Hepatocyte (in vitro differentiated cells): ENCODE measurements around the gene CUTA. TPM values are rescaled to one million over a fixed set of nuclear protein-coding genes. Genes with fewer than 3 reads are reported as not detected.

Experiments
- DNase-seq: peaks from one replicate; pipeline ENCODE4 v3.0.0-alpha.2; 2016; ENCODE audit warnings: low spot score
- H2AFZ ChIP-seq: fragments of 200-600 bp; sonication (generic); 2 replicates; pipeline ENCODE4 v1.6.0; 2016; ENCODE audit warnings: antibody characterized with exemption, mild to moderate bottlenecking
- H3K27ac ChIP-seq: fragments of 200-600 bp; sonication (generic); 2 replicates; pipeline ENCODE4 v1.5.1; 2016; ENCODE audit warnings: mild to moderate bottlenecking
- H3K27me3 ChIP-seq: fragments of 200-600 bp; sonication (generic); 2 replicates; pipeline ENCODE4 v1.6.1; 2016
- H3K36me3 ChIP-seq: fragments of 200-600 bp; sonication (generic); replicated peaks from 2 replicates; pipeline ENCODE4 v1.5.1; 2016; ENCODE audit warnings: low read depth; ENCODE audit not compliant: insufficient read depth
- H3K4me1 ChIP-seq: fragments of 200-600 bp; sonication (generic); 2 replicates; pipeline ENCODE4 v1.5.1; 2016; ENCODE audit warnings: mild to moderate bottlenecking, moderate library complexity; ENCODE audit not compliant: insufficient read depth
- H3K4me2 ChIP-seq: fragments of 200-600 bp; sonication (generic); 2 replicates; pipeline ENCODE4 v1.6.0; 2016
- H3K4me3 ChIP-seq: fragments of 200-600 bp; sonication (generic); 2 replicates; pipeline ENCODE4 v1.5.1; 2016; ENCODE audit warnings: mild to moderate bottlenecking
- H3K79me2 ChIP-seq: fragments of 200-600 bp; sonication (generic); 2 replicates; pipeline ENCODE4 v1.6.0; 2017; ENCODE audit warnings: mild to moderate bottlenecking
- H3K9me2 ChIP-seq: fragments of 200-600 bp; sonication (generic); replicated peaks from 2 replicates; pipeline ENCODE4 v1.6.0; 2017; ENCODE audit warnings: mild to moderate bottlenecking; ENCODE audit not compliant: insufficient read depth
- H3K9me3 ChIP-seq: fragments of 200-600 bp; sonication (generic); 2 replicates; pipeline ENCODE4 v1.5.1; 2016; ENCODE audit warnings: low read depth, mild to moderate bottlenecking
- H4K20me1 ChIP-seq: fragments of 200-600 bp; sonication (generic); 2 replicates; pipeline ENCODE4 v1.6.0; 2016; ENCODE audit warnings: mild to moderate bottlenecking; ENCODE audit not compliant: insufficient read depth, poor library complexity, severe bottlenecking
- CTCF ChIP-seq: fragments of 200-600 bp; sonication (generic); IDR thresholded peaks from 2 replicates; pipeline ENCODE4 v1.5.1; 2016; ENCODE audit warnings: antibody characterized with exemption, mild to moderate bottlenecking; ENCODE audit not compliant: poor library complexity
- EZH2 ChIP-seq: fragments of 200-600 bp; sonication (generic); IDR thresholded peaks from 2 replicates; pipeline ENCODE4 v1.6.1; 2016; ENCODE audit warnings: antibody characterized with exemption, mild to moderate bottlenecking, borderline replicate concordance
- EZH2phosphoT487 ChIP-seq: fragments of 200-600 bp; sonication (generic); IDR thresholded peaks from one replicate; pipeline ENCODE4 v1.6.1; 2018; ENCODE audit warnings: antibody characterized with exemption, mild to moderate bottlenecking, low read depth, moderate library complexity; ENCODE audit not compliant: unreplicated experiment, severe bottlenecking
- WGBS: methylation state at CpG from one replicate; pipeline ENCODE4 v1.1.6; 2016; ENCODE audit warnings: low lambda C conversion rate; ENCODE audit errors: missing lambda C conversion rate; 5-methylcytosine and 5-hydroxymethylcytosine counted together
- polyA plus RNA-seq: library from polyadenylated mRNA; unstranded; fragments of >200 nt; fragmentation: Nextera tagmentation; extraction: Ambion mirVana; gene quantifications from 2 replicates; pipeline ENCODE4 v1.2.1, GENCODE V29; 2016
- total RNA-seq: library from RNA; depleted of rRNA; stranded (reverse); fragments of >200 nt; gene quantifications from 2 replicates; pipeline ENCODE4 v1.2.3, GENCODE V29; 2014

The CUTA gene
- total and polyA plus RNA-seq, 2 experiments from 2014 or later, result 121 to 349 TPM

- DNase-seq, result no peak
- Histone ChIP-seq H3K4me1 (peaks cover 32% of the 10 kb centered on the region), H3K4me3 (no peak overlapping the region), H3K27ac (no peak overlapping the region), H3K9me3 (no peaks in the 10 kb centered on the region), H4K20me1 (peaks cover 3% of the 10 kb centered on the region), H3K27me3 (no peaks in the 10 kb centered on the region), H2AFZ (no peak overlapping the region), H3K4me2 (peak overlapping the region; percentile 82), H3K36me3 (no peaks in the 10 kb centered on the region), H3K9me2 (no peaks in the 10 kb centered on the region), H3K79me2 (peaks cover 50% of the 10 kb centered on the region)
- 90% methylated on average over 7 of the region's 12 CpGs for WGBS
- TF ChIP-seq EZH2phosphoT487 (no peak), EZH2 (no peak), CTCF (peak; percentile 29)
Observed at GRCh38 chr6:33414592-33415271, 3.2 kb downstream of the CUTA start.

GRCh38 chr6:33413241-33414120, 4.4 kb downstream of the CUTA start:
- Histone ChIP-seq H3K9me3 (no peaks in the 10 kb centered on the region), H3K27ac (no peak overlapping the region), H3K27me3 (no peaks in the 10 kb centered on the region), H3K36me3 (no peaks in the 10 kb centered on the region), H3K79me2 (peaks cover 47% of the 10 kb centered on the region), H3K4me2 (no peak overlapping the region), H3K4me3 (no peak overlapping the region), H2AFZ (no peak overlapping the region), H3K4me1 (peaks cover 21% of the 10 kb centered on the region), H4K20me1 (peaks cover 3% of the 10 kb centered on the region), H3K9me2 (no peaks in the 10 kb centered on the region)
- WGBS, result 94% methylated on average over 14 of the region's 14 CpGs
- DNase-seq, result no peak
- TF ChIP-seq EZH2phosphoT487 (no peak), EZH2 (no peak), CTCF (no peak)

GRCh38 chr6:33412140-33413009, 5.5 kb downstream of the CUTA start:
- peaks cover 21% of the 10 kb centered on the region for H3K4me1 ChIP-seq
- no peaks in the 10 kb centered on the region for H3K27me3 ChIP-seq
- no peak for DNase-seq
- WGBS, result 92% methylated on average over 10 of the region's 10 CpGs
- H3K4me3 ChIP-seq, result no peak overlapping the region
- H2AFZ ChIP-seq, result no peak overlapping the region
- H3K9me2 ChIP-seq, result no peaks in the 10 kb centered on the region
- H3K36me3 ChIP-seq, result no peaks in the 10 kb centered on the region
- H3K9me3 ChIP-seq, result no peaks in the 10 kb centered on the region
- H4K20me1 ChIP-seq, result peaks cover 3% of the 10 kb centered on the region
- no peak overlapping the region for H3K27ac ChIP-seq
- H3K79me2 ChIP-seq, result peaks cover 45% of the 10 kb centered on the region
- no peak for TF ChIP-seq EZH2phosphoT487
- TF ChIP-seq EZH2, result no peak
- TF ChIP-seq CTCF, result no peak
- H3K4me2 ChIP-seq, result peak overlapping the region; percentile 96
